H9 (cell line): ENCODE data around the gene VWA8. TPM values are rescaled to one million over a fixed set of nuclear protein-coding genes. Genes with fewer than 3 reads are reported as not detected.

Source experiments
- DNase-seq: peaks from one replicate; pipeline ENCODE4 v3.0.0-alpha.2; 2017
- H2AFZ ChIP-seq: one replicate; pipeline ENCODE4 v1.6.1; 2013; ENCODE audit warnings: mild to moderate bottlenecking, low read length, control low read depth, moderate library complexity
- H2AK5ac ChIP-seq: 2 replicates; pipeline ENCODE4 v1.6.1; 2013; ENCODE audit warnings: low read length, control low read depth, mixed read lengths; ENCODE audit not compliant: insufficient read length
- H2BK120ac ChIP-seq: one replicate; pipeline ENCODE4 v1.6.1; 2013; ENCODE audit warnings: low read depth, mild to moderate bottlenecking, low read length, control low read depth, inconsistent platforms; ENCODE audit not compliant: poor library complexity, severe bottlenecking
- H2BK12ac ChIP-seq: 2 replicates; pipeline ENCODE4 v1.6.1; 2013; ENCODE audit warnings: low read length, control low read depth, mixed read lengths, low read depth; ENCODE audit not compliant: insufficient read length
- H2BK15ac ChIP-seq: 2 replicates; pipeline ENCODE4 v1.6.1; 2013; ENCODE audit warnings: low read depth, low read length, control low read depth
- H2BK20ac ChIP-seq: one replicate; pipeline ENCODE4 v1.6.1; 2013; ENCODE audit warnings: low read depth, mild to moderate bottlenecking, low read length, control low read depth, inconsistent platforms; ENCODE audit not compliant: poor library complexity, severe bottlenecking
- H2BK5ac ChIP-seq: 2 replicates; pipeline ENCODE4 v1.6.1; 2013; ENCODE audit warnings: low read length, control low read depth, mixed read lengths; ENCODE audit not compliant: insufficient read length
- H3K14ac ChIP-seq: 2 replicates; pipeline ENCODE4 v1.6.1; 2013; ENCODE audit warnings: low read length, control low read depth; ENCODE audit not compliant: insufficient read depth
- H3K18ac ChIP-seq: 2 replicates; pipeline ENCODE4 v1.6.1; 2013; ENCODE audit warnings: low read depth, mild to moderate bottlenecking, mixed read lengths, low read length, control low read depth; ENCODE audit not compliant: insufficient read length
- H3K23ac ChIP-seq: 2 replicates; pipeline ENCODE4 v1.6.1; 2013; ENCODE audit warnings: low read length, control low read depth, mixed read lengths, low read depth; ENCODE audit not compliant: insufficient read length
- H3K23me2 ChIP-seq: 2 replicates; pipeline ENCODE4 v1.6.1; 2013; ENCODE audit warnings: low read depth, mild to moderate bottlenecking, mixed read lengths, low read length, control low read depth; ENCODE audit not compliant: insufficient read length, poor library complexity, severe bottlenecking
- H3K27ac ChIP-seq: 2 replicates; pipeline ENCODE4 v1.5.1; 2013; ENCODE audit warnings: low read length, control low read depth, mixed read lengths, low read depth; ENCODE audit not compliant: insufficient read length
- H3K27me3 ChIP-seq: 2 replicates; pipeline ENCODE4 v1.6.1; 2013; ENCODE audit warnings: low read length, control low read depth, inconsistent platforms; ENCODE audit not compliant: insufficient read depth
- H3K4ac ChIP-seq: 2 replicates; pipeline ENCODE4 v1.6.1; 2013; ENCODE audit warnings: low read depth, mild to moderate bottlenecking, control low read depth, inconsistent platforms, low read length, moderate library complexity
- H3K4me1 ChIP-seq: 2 replicates; pipeline ENCODE4 v1.6.1; 2013; ENCODE audit warnings: low read length, control low read depth, inconsistent platforms; ENCODE audit not compliant: insufficient read depth
- H3K4me2 ChIP-seq: 2 replicates; pipeline ENCODE4 v1.6.1; 2013; ENCODE audit warnings: low read length, control low read depth, mixed read lengths; ENCODE audit not compliant: insufficient read length, insufficient read depth
- H3K56ac ChIP-seq: 2 replicates; pipeline ENCODE4 v1.6.1; 2013; ENCODE audit warnings: low read depth, mild to moderate bottlenecking, mixed read lengths, low read length, control low read depth; ENCODE audit not compliant: insufficient read length
- H3K79me1 ChIP-seq: 2 replicates; pipeline ENCODE4 v1.6.1; 2013; ENCODE audit warnings: low read depth, mild to moderate bottlenecking, moderate library complexity, low read length, control low read depth, inconsistent platforms; ENCODE audit not compliant: insufficient read depth, poor library complexity, severe bottlenecking
- H3K79me2 ChIP-seq: 2 replicates; pipeline ENCODE4 v1.6.1; 2013; ENCODE audit warnings: low read length, control low read depth, inconsistent platforms; ENCODE audit not compliant: insufficient read depth
- H3K9ac ChIP-seq: 2 replicates; pipeline ENCODE4 v1.6.1; 2013; ENCODE audit warnings: low read length, control low read depth, mixed read lengths; ENCODE audit not compliant: insufficient read length; ENCODE audit errors: extremely low read depth
- H3K9me3 ChIP-seq: one replicate; pipeline ENCODE4 v1.6.1; 2013; ENCODE audit warnings: low read depth, low read length, inconsistent platforms; ENCODE audit not compliant: control insufficient read depth
- H3T11ph ChIP-seq: one replicate; pipeline ENCODE4 v1.6.1; 2013; ENCODE audit warnings: mild to moderate bottlenecking, low read length, control low read depth, inconsistent platforms
- H4K20me1 ChIP-seq: one replicate; pipeline ENCODE4 v1.6.1; 2013; ENCODE audit not compliant: control insufficient read depth, insufficient read length, insufficient read depth
- H4K5ac ChIP-seq: 2 replicates; pipeline ENCODE4 v1.6.1; 2013; ENCODE audit warnings: low read depth, mild to moderate bottlenecking, mixed read lengths, low read length, control low read depth; ENCODE audit not compliant: insufficient read length
- H4K8ac ChIP-seq: replicated peaks from 2 replicates; pipeline ENCODE4 v1.6.1; 2013; ENCODE audit warnings: low read length, control low read depth, mixed read lengths, low read depth; ENCODE audit not compliant: insufficient read length
- H4K91ac ChIP-seq: 2 replicates; pipeline ENCODE4 v1.6.1; 2013; ENCODE audit warnings: low read depth, mild to moderate bottlenecking, moderate library complexity, mixed read lengths, low read length, control low read depth; ENCODE audit not compliant: insufficient read length
- H3K27ac Mint-ChIP-seq, 3 experiments: 2 replicates in 2 of 3; 3 replicates in 1 of 3; pipeline ENCODE4 v1.8.0; 2020 to 2021; ENCODE audit warnings: mixed read lengths in 3 of 3, mild to moderate bottlenecking in 1 of 3, moderate library complexity in 1 of 3
- H3K27me3 Mint-ChIP-seq: 2 replicates; pipeline ENCODE4 v1.8.0; 2021; ENCODE audit warnings: low read depth, mild to moderate bottlenecking, moderate library complexity, mixed read lengths
- H3K36me3 Mint-ChIP-seq, 3 experiments: 2 replicates in 2 of 3; 3 replicates in 1 of 3; pipeline ENCODE4 v1.8.0; 2020 to 2021; ENCODE audit warnings: low read depth in 3 of 3, mixed read lengths in 3 of 3; ENCODE audit not compliant: insufficient read depth in 1 of 3
- H3K4me1 Mint-ChIP-seq, 2 experiments: 2 replicates each; pipeline ENCODE4 v1.8.0; 2020; ENCODE audit warnings: mixed read lengths in 2 of 2
- H3K4me3 Mint-ChIP-seq, 2 experiments: 2 replicates in 1 of 2; 3 replicates in 1 of 2; pipeline ENCODE4 v1.8.0; 2020 to 2021; ENCODE audit warnings: mild to moderate bottlenecking in 2 of 2, mixed read lengths in 2 of 2, moderate library complexity in 1 of 2
- H3K9me3 Mint-ChIP-seq, 2 experiments: 2 replicates in 1 of 2; 3 replicates in 1 of 2; pipeline ENCODE4 v1.8.0; 2020; ENCODE audit warnings: mild to moderate bottlenecking in 2 of 2, mixed read lengths in 2 of 2, moderate library complexity in 1 of 2
- WGBS: extraction: QIAGEN DNeasy Blood & Tissue Kit; methylation state at CpG from one replicate; pipeline ENCODE4 v1.1.7; 2013; ENCODE audit warnings: missing lambda C conversion rate, low lambda C conversion rate, mixed read lengths; ENCODE audit not compliant: insufficient read length; ENCODE audit errors: extremely low coverage; 5-methylcytosine and 5-hydroxymethylcytosine counted together
- total RNA-seq: library from RNA; stranded (reverse); gene quantifications from 2 replicates; pipeline ENCODE4 v1.2.1, GENCODE V29; 2021
- TF ChIP-seq, protein P1 (sequence below): fragments of 200-600 bp; sonication (generic); conservative IDR thresholded peaks from 3 replicates; pipeline ENCODE4 v1.8.0; 2021; ENCODE audit warnings: antibody characterized with exemption, mild to moderate bottlenecking

VWA8 gene
- total RNA-seq, 1 experiment from 2014 or later, result 17.4 TPM

DNA sequence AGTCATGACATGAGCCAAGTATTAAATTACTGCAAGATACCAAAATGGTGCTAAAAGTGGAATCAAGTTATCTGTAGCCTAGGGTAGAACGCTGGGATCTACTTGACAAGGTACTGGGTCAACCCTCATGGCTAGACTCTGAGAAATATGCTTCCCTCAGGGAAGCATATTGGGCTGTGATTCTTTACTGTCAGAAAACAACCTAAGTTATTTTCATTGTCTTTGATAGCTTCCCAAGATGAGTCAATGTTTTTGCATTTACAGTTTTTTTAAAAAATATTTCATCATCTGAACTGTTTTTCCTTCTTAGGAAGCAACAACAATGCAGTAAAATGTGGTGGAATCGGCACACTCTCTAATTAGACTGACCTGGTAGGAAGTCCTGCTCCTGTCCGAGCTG, 285.6 kb downstream of the VWA8 start:
- Histone ChIP-seq H2BK120ac (no peak overlapping the region), H3K9ac (no peak overlapping the region), H2AK5ac (no peak overlapping the region), H3K4ac (no peak overlapping the region), H3T11ph (no peak overlapping the region), H2AFZ (no peak overlapping the region), H4K5ac (no peak overlapping the region), H3K4me2 (no peak overlapping the region), H3K27ac (no peak overlapping the region), H2BK12ac (no peak overlapping the region), H3K4me1 (no peaks in the 10 kb centered on the region), H3K23ac (no peak overlapping the region), H2BK20ac (no peak overlapping the region), H3K14ac (no peak overlapping the region), H3K9me3 (no peaks in the 10 kb centered on the region), H3K56ac (no peak overlapping the region), H3K18ac (no peak overlapping the region), H3K23me2 (no peaks in the 10 kb centered on the region), H4K20me1 (no peaks in the 10 kb centered on the region), H2BK15ac (no peak overlapping the region; the same call in 1 of the 2 replicates), H3K27me3 (no peaks in the 10 kb centered on the region), H3K79me2 (no peaks in the 10 kb centered on the region), H2BK5ac (no peak overlapping the region), H4K91ac (no peak overlapping the region), H4K8ac (no peak overlapping the region), H3K79me1 (no peaks in the 10 kb centered on the region)
- TF ChIP-seq, protein P1, sequence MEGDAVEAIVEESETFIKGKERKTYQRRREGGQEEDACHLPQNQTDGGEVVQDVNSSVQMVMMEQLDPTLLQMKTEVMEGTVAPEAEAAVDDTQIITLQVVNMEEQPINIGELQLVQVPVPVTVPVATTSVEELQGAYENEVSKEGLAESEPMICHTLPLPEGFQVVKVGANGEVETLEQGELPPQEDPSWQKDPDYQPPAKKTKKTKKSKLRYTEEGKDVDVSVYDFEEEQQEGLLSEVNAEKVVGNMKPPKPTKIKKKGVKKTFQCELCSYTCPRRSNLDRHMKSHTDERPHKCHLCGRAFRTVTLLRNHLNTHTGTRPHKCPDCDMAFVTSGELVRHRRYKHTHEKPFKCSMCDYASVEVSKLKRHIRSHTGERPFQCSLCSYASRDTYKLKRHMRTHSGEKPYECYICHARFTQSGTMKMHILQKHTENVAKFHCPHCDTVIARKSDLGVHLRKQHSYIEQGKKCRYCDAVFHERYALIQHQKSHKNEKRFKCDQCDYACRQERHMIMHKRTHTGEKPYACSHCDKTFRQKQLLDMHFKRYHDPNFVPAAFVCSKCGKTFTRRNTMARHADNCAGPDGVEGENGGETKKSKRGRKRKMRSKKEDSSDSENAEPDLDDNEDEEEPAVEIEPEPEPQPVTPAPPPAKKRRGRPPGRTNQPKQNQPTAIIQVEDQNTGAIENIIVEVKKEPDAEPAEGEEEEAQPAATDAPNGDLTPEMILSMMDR, result no peak
- H3K36me3 Mint-ChIP-seq, result no peaks in the 10 kb centered on the region; a peak in 3 of 7 replicates
- H3K9me3 Mint-ChIP-seq, result no peaks in the 10 kb centered on the region
- WGBS, result no CpG with 5 or more reads among the region's 3 CpGs
- H3K4me1 Mint-ChIP-seq, result peaks cover 7 to 16% of the 10 kb centered on the region in 2 experiments
- no peak overlapping the region for H3K4me3 Mint-ChIP-seq
- H3K27me3 Mint-ChIP-seq, result no peaks in the 10 kb centered on the region
- DNase-seq, result no peak
- H3K27ac Mint-ChIP-seq, result no peak overlapping the region
